Measurements from ENCODE around the gene B4GAT1.
"Not testable (repeated sequence)": the region's sequence is repeated elsewhere in the genome, so short reads cannot be mapped to it uniquely, and the experiment has no call there.

The B4GAT1 gene

DNA sequence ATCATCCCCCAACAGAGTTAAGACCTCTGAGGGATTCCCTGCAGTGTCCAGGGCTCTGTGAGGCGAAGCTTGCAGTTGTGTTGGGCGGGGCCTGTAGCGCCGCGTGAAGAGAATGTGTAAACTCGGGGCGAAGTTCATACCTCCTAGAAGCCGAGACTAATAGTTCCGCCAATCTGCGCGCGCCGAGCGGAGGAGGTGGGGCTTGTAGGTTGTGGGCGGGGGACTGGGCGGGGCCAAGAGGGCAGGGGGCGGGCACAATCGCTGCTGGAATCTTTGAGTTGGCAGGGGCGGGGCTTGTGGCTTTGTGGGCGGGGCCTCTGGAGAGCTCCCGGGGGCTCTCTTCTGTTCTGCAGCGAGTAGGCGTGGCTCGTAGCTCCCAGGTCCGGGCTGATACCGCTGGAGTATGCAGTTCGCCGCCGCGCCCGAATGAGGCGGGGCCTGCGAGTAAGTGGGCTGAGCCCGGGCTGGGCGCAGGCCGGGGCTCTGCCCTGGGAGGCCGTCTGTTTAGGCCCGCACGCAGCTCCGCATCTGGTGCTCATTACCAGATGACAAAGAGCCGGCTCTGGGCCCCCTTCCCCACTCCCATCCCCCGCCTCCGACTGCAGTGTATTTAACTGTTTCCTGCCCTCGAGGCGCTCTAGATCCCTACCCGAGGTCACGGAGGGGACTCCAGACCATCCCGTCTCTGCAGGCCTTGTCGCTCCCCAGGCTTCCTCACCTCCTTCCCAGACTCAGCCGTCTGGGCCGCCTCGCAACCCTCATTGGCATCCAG, 34.7 kb downstream of the B4GAT1 start:
- Histone ChIP-seq H3K9me3 (ENCODE audit: low read length) (no peaks in the 10 kb centered on the region), H3K9me2 (ENCODE audit: low read depth, low read length) (no peaks in the 10 kb centered on the region), H3K79me2 (ENCODE audit: insufficient read depth, low read length) (no peaks in the 10 kb centered on the region), H3K4me3 (ENCODE audit: low read depth, low read length, poor library complexity, severe bottlenecking) (peak overlapping the region; percentile 70), H3K4me1 (ENCODE audit: insufficient read depth, low read length, severe bottlenecking) (peaks cover 27% of the 10 kb centered on the region), H4K20me1 (ENCODE audit: insufficient read depth, low read length) (no peaks in the 10 kb centered on the region), H3K27me3 (ENCODE audit: insufficient read depth, low read length) (no peaks in the 10 kb centered on the region), H3K27ac (ENCODE audit: low read depth, low read length, poor library complexity, severe bottlenecking) (peak overlapping the region; percentile 71), H3K36me3 (ENCODE audit: insufficient read depth, low read length) (no peaks in the 10 kb centered on the region), H3K4me2 (ENCODE audit: low read length) (peak overlapping the region; percentile 97), H3K9ac (ENCODE audit: low read length) (peak overlapping the region; percentile 53; the same call in 1 of the 2 replicates), H2AFZ (ENCODE audit: low read length) (no peak overlapping the region), H3F3A (ENCODE audit: insufficient read depth, low read length) (no peaks in the 10 kb centered on the region)
- no peak for TF ChIP-seq EZH2 (IDR thresholded peaks at IDR 0.05; ENCODE audit: borderline replicate concordance, low read length)
- TF ChIP-seq, protein P1, sequence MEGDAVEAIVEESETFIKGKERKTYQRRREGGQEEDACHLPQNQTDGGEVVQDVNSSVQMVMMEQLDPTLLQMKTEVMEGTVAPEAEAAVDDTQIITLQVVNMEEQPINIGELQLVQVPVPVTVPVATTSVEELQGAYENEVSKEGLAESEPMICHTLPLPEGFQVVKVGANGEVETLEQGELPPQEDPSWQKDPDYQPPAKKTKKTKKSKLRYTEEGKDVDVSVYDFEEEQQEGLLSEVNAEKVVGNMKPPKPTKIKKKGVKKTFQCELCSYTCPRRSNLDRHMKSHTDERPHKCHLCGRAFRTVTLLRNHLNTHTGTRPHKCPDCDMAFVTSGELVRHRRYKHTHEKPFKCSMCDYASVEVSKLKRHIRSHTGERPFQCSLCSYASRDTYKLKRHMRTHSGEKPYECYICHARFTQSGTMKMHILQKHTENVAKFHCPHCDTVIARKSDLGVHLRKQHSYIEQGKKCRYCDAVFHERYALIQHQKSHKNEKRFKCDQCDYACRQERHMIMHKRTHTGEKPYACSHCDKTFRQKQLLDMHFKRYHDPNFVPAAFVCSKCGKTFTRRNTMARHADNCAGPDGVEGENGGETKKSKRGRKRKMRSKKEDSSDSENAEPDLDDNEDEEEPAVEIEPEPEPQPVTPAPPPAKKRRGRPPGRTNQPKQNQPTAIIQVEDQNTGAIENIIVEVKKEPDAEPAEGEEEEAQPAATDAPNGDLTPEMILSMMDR (IDR thresholded peaks at IDR 0.05; ENCODE audit: low read length) = no peak

DNA sequence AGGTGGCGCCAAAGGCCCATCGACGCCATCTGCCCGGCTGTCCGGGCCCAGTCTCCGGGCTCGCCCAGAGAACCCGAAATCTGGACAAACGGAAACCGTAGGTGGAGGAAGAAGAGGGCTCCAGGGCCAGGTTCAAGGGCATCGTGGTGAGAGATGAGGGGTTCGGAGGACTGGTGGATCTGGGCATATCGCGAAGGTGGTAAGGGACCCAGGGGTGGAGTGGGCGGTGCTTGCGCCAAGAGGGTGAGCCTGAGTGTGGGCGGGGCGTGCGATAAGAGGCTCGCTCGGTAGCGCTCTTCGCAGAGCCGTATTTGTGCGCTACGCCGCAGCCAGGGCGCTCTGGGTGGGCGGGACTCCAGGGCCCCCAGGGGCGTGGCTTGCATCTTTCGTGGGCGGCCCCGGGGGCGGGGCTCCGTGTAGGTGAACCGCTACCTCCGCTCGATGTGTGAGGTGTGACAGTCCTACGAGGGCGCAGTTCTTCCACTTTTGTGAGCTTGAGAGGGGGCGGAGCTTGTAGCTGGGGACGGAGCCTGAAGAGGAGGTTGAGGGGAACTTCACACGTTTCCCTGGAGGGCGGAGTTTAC, 35.4 kb downstream of the B4GAT1 start:
- H3K79me2 ChIP-seq (ENCODE audit: insufficient read depth, low read length) = no peaks in the 10 kb centered on the region
- H3K9me3 ChIP-seq (ENCODE audit: low read length) = no peaks in the 10 kb centered on the region
- TF ChIP-seq, protein P1 (IDR thresholded peaks at IDR 0.05; ENCODE audit: low read length) = peak; percentile 97; the same call in 1 of the 2 replicates
- TF ChIP-seq EZH2 (IDR thresholded peaks at IDR 0.05; ENCODE audit: borderline replicate concordance, low read length) = no peak
- H4K20me1 ChIP-seq (ENCODE audit: insufficient read depth, low read length) = no peaks in the 10 kb centered on the region
- H3K27me3 ChIP-seq (ENCODE audit: insufficient read depth, low read length) = no peaks in the 10 kb centered on the region
- H3F3A ChIP-seq (ENCODE audit: insufficient read depth, low read length) = no peaks in the 10 kb centered on the region
- peak overlapping the region; percentile 70 for H3K4me3 ChIP-seq (ENCODE audit: low read depth, low read length, poor library complexity, severe bottlenecking)
- peak overlapping the region; percentile 76; the same call in 1 of the 2 replicates for H2AFZ ChIP-seq (ENCODE audit: low read length)
- H3K9ac ChIP-seq (ENCODE audit: low read length) = peak overlapping the region; percentile 71
- H3K9me2 ChIP-seq (ENCODE audit: low read depth, low read length) = no peaks in the 10 kb centered on the region
- H3K4me1 ChIP-seq (ENCODE audit: insufficient read depth, low read length, severe bottlenecking) = peaks cover 20% of the 10 kb centered on the region
- H3K27ac ChIP-seq (ENCODE audit: low read depth, low read length, poor library complexity, severe bottlenecking) = peak overlapping the region; percentile 71
- peak overlapping the region; percentile 97 for H3K4me2 ChIP-seq (ENCODE audit: low read length)
- no peaks in the 10 kb centered on the region for H3K36me3 ChIP-seq (ENCODE audit: insufficient read depth, low read length)

DNA sequence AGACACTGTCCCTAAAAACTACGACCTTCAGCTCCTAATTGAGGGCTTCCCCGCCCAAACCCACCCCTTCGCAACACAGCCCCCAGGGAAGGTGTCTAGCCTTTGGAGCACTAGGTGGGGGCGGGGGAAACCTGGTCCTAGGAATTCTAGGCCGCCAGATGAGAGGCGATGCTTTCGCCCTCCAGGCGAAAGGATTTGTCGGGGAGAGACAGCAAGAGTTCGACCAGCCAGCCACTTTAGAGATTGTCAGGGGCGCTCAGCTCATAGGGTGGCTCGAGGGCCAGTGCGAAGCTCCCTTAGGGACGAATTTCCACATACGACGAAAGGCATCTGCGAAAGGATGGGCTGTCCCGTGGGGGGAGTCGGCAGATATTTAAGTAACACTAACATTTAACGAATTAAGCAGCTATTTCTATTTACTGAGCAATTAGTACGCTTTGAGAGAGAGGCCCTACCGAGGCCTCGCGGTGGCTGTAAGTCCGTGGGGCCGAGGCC, 35.9 kb downstream of the B4GAT1 start:
- TF ChIP-seq EZH2 (IDR thresholded peaks at IDR 0.05; ENCODE audit: borderline replicate concordance, low read length) = no peak
- TF ChIP-seq, protein P1 (IDR thresholded peaks at IDR 0.05; ENCODE audit: low read length) = no peak; the same call in 1 of the 2 replicates
- H3K27me3 ChIP-seq (ENCODE audit: insufficient read depth, low read length) = no peaks in the 10 kb centered on the region
- H3K9me2 ChIP-seq (ENCODE audit: low read depth, low read length) = no peaks in the 10 kb centered on the region
- H3K27ac ChIP-seq (ENCODE audit: low read depth, low read length, poor library complexity, severe bottlenecking) = peak overlapping the region; percentile 71
- no peaks in the 10 kb centered on the region for H4K20me1 ChIP-seq (ENCODE audit: insufficient read depth, low read length)
- peak overlapping the region; percentile 76; the same call in 1 of the 2 replicates for H2AFZ ChIP-seq (ENCODE audit: low read length)
- H3K4me3 ChIP-seq (ENCODE audit: low read depth, low read length, poor library complexity, severe bottlenecking) = peak overlapping the region; percentile 70
- H3K9me3 ChIP-seq (ENCODE audit: low read length) = no peaks in the 10 kb centered on the region
- peak overlapping the region; percentile 71 for H3K9ac ChIP-seq (ENCODE audit: low read length)
- H3K4me1 ChIP-seq (ENCODE audit: insufficient read depth, low read length, severe bottlenecking) = peaks cover 15% of the 10 kb centered on the region
- H3K79me2 ChIP-seq (ENCODE audit: insufficient read depth, low read length) = no peaks in the 10 kb centered on the region
- H3K4me2 ChIP-seq (ENCODE audit: low read length) = peak overlapping the region; percentile 97
- no peaks in the 10 kb centered on the region for H3F3A ChIP-seq (ENCODE audit: insufficient read depth, low read length)
- no peaks in the 10 kb centered on the region for H3K36me3 ChIP-seq (ENCODE audit: insufficient read depth, low read length)

DNA sequence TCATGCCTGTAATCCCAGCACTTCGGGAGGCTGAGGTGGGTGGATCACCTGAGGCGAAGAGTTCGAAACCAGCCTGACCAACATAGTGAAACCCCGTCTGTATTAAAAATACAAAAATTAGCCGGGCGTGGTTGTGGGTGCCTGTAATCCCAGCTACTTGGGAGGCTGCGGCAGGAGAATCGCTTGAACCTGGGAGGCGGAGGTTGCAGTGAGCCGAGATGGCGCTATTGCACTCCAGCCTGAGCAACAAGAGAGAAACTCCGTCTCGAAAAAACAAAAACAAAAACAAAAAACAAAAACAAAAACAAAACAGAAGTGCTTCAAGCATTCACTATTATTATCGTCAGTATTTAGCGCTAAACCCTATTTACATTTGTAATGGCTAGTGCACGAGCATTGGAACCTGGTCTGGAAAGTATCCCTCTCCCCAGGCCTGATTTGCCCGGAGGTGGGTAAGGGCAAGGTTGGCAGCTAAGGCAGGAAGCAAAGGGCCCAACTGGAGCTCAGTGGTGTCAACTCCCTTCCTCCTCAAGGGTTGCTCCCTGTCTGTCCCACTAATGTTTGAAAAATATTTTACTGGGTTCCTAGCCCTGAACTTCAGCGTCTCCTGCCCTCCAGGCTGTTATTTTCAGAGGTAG, 36.5 kb downstream of the B4GAT1 start:
- not testable (repeated sequence) for H2AFZ ChIP-seq (ENCODE audit: low read length); H3K27me3 ChIP-seq (ENCODE audit: insufficient read depth, low read length); H4K20me1 ChIP-seq (ENCODE audit: insufficient read depth, low read length); H3K27ac ChIP-seq (ENCODE audit: low read depth, low read length, poor library complexity, severe bottlenecking); H3K36me3 ChIP-seq (ENCODE audit: insufficient read depth, low read length); H3K9me3 ChIP-seq (ENCODE audit: low read length); H3K4me3 ChIP-seq (ENCODE audit: low read depth, low read length, poor library complexity, severe bottlenecking); H3K4me2 ChIP-seq (ENCODE audit: low read length); H3F3A ChIP-seq (ENCODE audit: insufficient read depth, low read length); H3K79me2 ChIP-seq (ENCODE audit: insufficient read depth, low read length); H3K9ac ChIP-seq (ENCODE audit: low read length); H3K4me1 ChIP-seq (ENCODE audit: insufficient read depth, low read length, severe bottlenecking); H3K9me2 ChIP-seq (ENCODE audit: low read depth, low read length)
